HepG2 (cell line): Measurements from ENCODE around the gene SLC25A25. TPM values are rescaled to one million over a fixed set of nuclear protein-coding genes. Genes with fewer than 3 reads are reported as not detected.
"Not testable (repeated sequence)": the region's sequence is repeated elsewhere in the genome, so short reads cannot be mapped to it uniquely, and the experiment has no call there.

ENCODE experiments used
- ATAC-seq: fragments of 200-7000 bp; cut with Tn5 transposase; 3 replicates; pipeline ENCODE4 v1.9.1; 2020; ENCODE audit warnings: mild to moderate bottlenecking, moderate library complexity
- BruUV-seq: library from RNA; stranded (reverse); fragments of 400-500 nt; replicated peaks from 2 replicates; lab custom pipeline; 2021; lab: Mats Ljungman, UMichigan
- CTCF ChIA-PET: fragments of 300-600 bp; formaldehyde crosslinking; extraction: SDS; loops from one replicate; lab custom pipeline; 2021; ENCODE audit warnings: low total read pairs, inconsistent platforms, low intra/inter-chr PET ratio; lab: Yijun Ruan, JAX
- POLR2A ChIA-PET: fragments of 350-600 bp; sonication (Branson Sonifier 250); formaldehyde crosslinking; loops from one replicate; lab custom pipeline; 2020; ENCODE audit warnings: antibody characterized with exemption, inconsistent platforms; lab: Yijun Ruan, JAX
- DNase-seq: peaks from one replicate; pipeline ENCODE4 v3.0.0-alpha.2; 2015; ENCODE audit warnings: low spot score
- FAIRE-seq: peaks from 3 replicates; lab custom pipeline; 2011; peaks lifted over from hg19 to GRCh38; lab: Jason Lieb, UNC
- H2AFZ ChIP-seq: one replicate; pipeline ENCODE4 v1.6.1; 2011; ENCODE audit warnings: low read length, inconsistent platforms
- H3K27ac ChIP-seq: fragments of 300-600 bp; 3 replicates; pipeline ENCODE4 v1.8.0; 2011; ENCODE audit warnings: mixed run types, mild to moderate bottlenecking, mixed read lengths, low read length, inconsistent platforms; ENCODE audit not compliant: insufficient read depth; ENCODE audit errors: extremely low read length
- H3K27me3 ChIP-seq, 2 experiments: fragments of 200-600 bp in 1 of 2; 2 replicates in 1 of 2; 3 replicates in 1 of 2; pipeline versions ENCODE4 v1.6.0 to v1.8.0; 2011; ENCODE audit warnings: low read length in 2 of 2, mild to moderate bottlenecking in 2 of 2, moderate library complexity in 2 of 2, inconsistent platforms in 1 of 2; ENCODE audit not compliant: insufficient read depth in 2 of 2, control insufficient read depth in 1 of 2
- H3K36me3 ChIP-seq, 2 experiments: fragments of 200-600 bp in 1 of 2; replicated peaks in 1 of 2; 2 replicates in 1 of 2; 3 replicates in 1 of 2; pipeline versions ENCODE4 v1.5.1 to v1.8.0; 2011; ENCODE audit warnings: low read length in 2 of 2, inconsistent platforms in 1 of 2; ENCODE audit not compliant: insufficient read depth in 2 of 2, control insufficient read depth in 1 of 2
- H3K4me1 ChIP-seq: 2 replicates; pipeline ENCODE4 v1.5.1; 2012; ENCODE audit warnings: low read length, inconsistent platforms; ENCODE audit not compliant: insufficient read depth
- H3K4me2 ChIP-seq: 2 replicates; pipeline ENCODE4 v1.6.0; 2011; ENCODE audit warnings: low read depth, low read length, inconsistent platforms
- H3K4me3 ChIP-seq, 3 experiments: fragments of 200-600 bp in 1 of 3; sonication (generic), shearing (Covaris generic) in 1 of 3; replicated peaks in 1 of 3; 2 replicates each; pipeline ENCODE4 v1.5.1; 2011 to 2016; ENCODE audit warnings: low read length in 3 of 3, inconsistent platforms in 2 of 3, low read depth in 2 of 3, mild to moderate bottlenecking in 2 of 3, control low read depth in 1 of 3, mixed read lengths in 1 of 3; ENCODE audit not compliant: insufficient read depth in 1 of 3
- H3K79me2 ChIP-seq: one replicate; pipeline ENCODE4 v1.6.1; 2011; ENCODE audit warnings: low read length, inconsistent platforms; ENCODE audit not compliant: insufficient read depth
- H3K9ac ChIP-seq: 2 replicates; pipeline ENCODE4 v1.6.0; 2011; ENCODE audit warnings: mild to moderate bottlenecking, low read depth, low read length, inconsistent platforms; ENCODE audit not compliant: insufficient read depth
- H3K9me3 ChIP-seq: 2 replicates; pipeline ENCODE4 v1.5.1; 2012; ENCODE audit warnings: mild to moderate bottlenecking, low read length
- H4K20me1 ChIP-seq: 2 replicates; pipeline ENCODE4 v1.6.0; 2011; ENCODE audit warnings: inconsistent platforms, mild to moderate bottlenecking, low read length, moderate library complexity; ENCODE audit not compliant: insufficient read depth
- ARID4A ChIP-seq: sonication (generic); formaldehyde crosslinking; IDR thresholded peaks from 2 replicates; pipeline ENCODE4 v1.5.0; 2020; ENCODE audit warnings: mild to moderate bottlenecking, missing genetic modification reagents, borderline replicate concordance
- ATF1 ChIP-seq: IDR thresholded peaks from 2 replicates; pipeline ENCODE4 v1.6.1; 2016; ENCODE audit warnings: mild to moderate bottlenecking, control low read depth
- BHLHE40 ChIP-seq: IDR thresholded peaks from 2 replicates; pipeline ENCODE4 v1.6.1; 2011; ENCODE audit warnings: low read length, improper control_type of control experiment
- ETV5 ChIP-seq: IDR thresholded peaks from 2 replicates; pipeline ENCODE4 v1.6.1; 2018; ENCODE audit warnings: missing biosample characterization, missing genetic modification reagents, inconsistent platforms, borderline replicate concordance
- HMGXB3 ChIP-seq: sonication (generic); formaldehyde crosslinking; IDR thresholded peaks from 2 replicates; pipeline ENCODE4 v1.4.0; 2020; ENCODE audit warnings: missing genetic modification reagents, borderline replicate concordance
- LCORL ChIP-seq, 2 experiments: fragments of 450-650 bp in 1 of 2; sonication (generic) in 1 of 2; formaldehyde crosslinking in 1 of 2; IDR thresholded peaks; 2 replicates each; pipeline versions ENCODE4 v1.5.0 to v1.6.1; 2017 to 2020; ENCODE audit warnings: antibody characterized with exemption in 1 of 2, missing genetic modification reagents in 1 of 2
- POLR2A ChIP-seq, 2 experiments: IDR thresholded peaks; 2 replicates each; pipeline ENCODE4 v1.6.1; 2011; ENCODE audit warnings: low read depth in 2 of 2, low read length in 2 of 2, mild to moderate bottlenecking in 1 of 2, moderate library complexity in 1 of 2; ENCODE audit not compliant: insufficient read depth in 1 of 2
- POLR2G ChIP-seq: fragments of 200-400 bp; formaldehyde crosslinking; IDR thresholded peaks from 2 replicates; pipeline ENCODE4 v1.6.1; 2018; ENCODE audit warnings: mild to moderate bottlenecking, low read depth, low read length, moderate library complexity
- PPARG ChIP-seq: conservative IDR thresholded peaks from 2 replicates; pipeline ENCODE4 v1.6.1; 2016; ENCODE audit warnings: missing biosample characterization, missing genetic modification reagents
- PRDM10 ChIP-seq: sonication (generic); formaldehyde crosslinking; IDR thresholded peaks from 2 replicates; pipeline ENCODE4 v1.4.0; 2020; ENCODE audit warnings: low read depth, missing genetic modification reagents
- ZNF335 ChIP-seq: sonication (generic); formaldehyde crosslinking; IDR thresholded peaks from 2 replicates; pipeline ENCODE4 v1.4.0; 2020; ENCODE audit warnings: missing genetic modification reagents
- WGBS: methylation state at CpG from one replicate; pipeline ENCODE4 v1.1.6; 2017; ENCODE audit warnings: low lambda C conversion rate; 5-methylcytosine and 5-hydroxymethylcytosine counted together
- in situ Hi-C: cut with HindIII; loops from 2 replicates; pipeline ENCODE4 v1.10.0; 2017; ENCODE audit warnings: low pct_unique_long_range_greater_than_20kb; ENCODE audit not compliant: extremely low pct_ligation_motif_present
- intact Hi-C: fragments of 100-400 bp; cut with micrococcal nuclease; formaldehyde crosslinking; loops from one replicate; pipeline ENCODE4 v1.10.0; 2022; ENCODE audit not compliant: unreplicated experiment
- polyA plus RNA-seq, 8 experiments: library from polyadenylated mRNA; depleted of rRNA in 3 of 8; stranded (reverse) in 7 of 8; unstranded in 1 of 8; fragments of >200 nt; fragmentation: Illumina TruSeq in 4 of 8; extraction: Trizol in 4 of 8; gene quantifications; 2 replicates each; pipeline versions ENCODE4 v1.2.1 to v1.2.3, GENCODE V29; 2011 to 2016; ENCODE audit warnings: low read depth in 4 of 8, missing spikeins in 1 of 8, mixed read lengths in 1 of 8; ENCODE audit not compliant: insufficient read depth in 1 of 8
- total RNA-seq, 5 experiments: library from RNA; depleted of rRNA; stranded (reverse); fragments of >200 nt; fragmentation: Illumina TruSeq; extraction: Trizol; gene quantifications; 2 replicates each; pipeline ENCODE4 v1.2.3, GENCODE V29; 2016; ENCODE audit warnings: low read depth in 1 of 5

SLC25A25 gene
- total and polyA plus RNA-seq, 2 of the 13 experiments (the other 11 are each of a cell fraction or from before 2014, with no cell fraction given), result 10.5 to 24.8 TPM

- H3K36me3 ChIP-seq; H2AFZ ChIP-seq; H3K9me3 ChIP-seq; BruUV-seq; H4K20me1 ChIP-seq; in situ Hi-C loops; H3K79me2 ChIP-seq; H3K27me3 ChIP-seq; CTCF ChIA-PET; intact Hi-C loops; TF ChIP-seq LCORL (IDR thresholded peaks at IDR 0.05): not testable (repeated sequence)
- Histone ChIP-seq H3K27ac (peak overlapping the region; percentile 61), H3K4me3 (peak overlapping the region; percentile 36 to 65 (median 42)), H3K9ac (peak overlapping the region; percentile 52), H3K4me1 (peaks cover 48% of the 10 kb centered on the region), H3K4me2 (peak overlapping the region; percentile 95)
- WGBS, result 0% methylated on average over 4 of the region's 8 CpGs
- FAIRE-seq, result peak; percentile 93
- peak; percentile 92 for DNase-seq
- POLR2A ChIA-PET, result interaction anchor here (1.2 to 1.5 kb wide), 3 partner anchors 10 to 27 kb away, joined by 3 to 5 read pairs (median 3); no protein-coding TSS in a partner anchor
- peak; percentile 60 for ATAC-seq
- TF ChIP-seq ETV5 (CRISPR knock-in tag), result 0 out of 2 replicates have a peak, but pooled peaks have one; percentile 38
- TF ChIP-seq ZNF335 (CRISPR knock-in tag), result 0 out of 2 replicates have a peak, but pooled peaks have one; percentile 45
- peak; percentile 39; the same call in 1 of the 2 replicates for TF ChIP-seq ATF1 (CRISPR knock-in tag)
- TF ChIP-seq PRDM10 (CRISPR knock-in tag), result 0 out of 2 replicates have a peak, but pooled peaks have one; percentile 69
- 0 out of 2 replicates have a peak, but pooled peaks have one; percentile 16 for TF ChIP-seq LCORL (CRISPR knock-in tag; IDR thresholded peaks at IDR 0.05)
- TF ChIP-seq BHLHE40, result peak; percentile 58; the same call in 1 of the 2 replicates
- peak; percentile 40; the same call in 1 of the 2 replicates for TF ChIP-seq ARID4A (CRISPR knock-in tag)
- TF ChIP-seq POLR2G, result peak; percentile 80
- TF ChIP-seq PPARG (CRISPR knock-in tag), result 0 out of 2 replicates have a peak, but pooled peaks have one; percentile 10
- peak; percentile 45 to 61; a peak in 1 of 4 replicates for TF ChIP-seq POLR2A (IDR thresholded peaks at IDR 0.05; ENCODE audit: insufficient read depth in 1 of 2, low read depth in 2 of 2, low read length in 2 of 2)
- 0 out of 2 replicates have a peak, but pooled peaks have one; percentile 45 for TF ChIP-seq HMGXB3
Observed at GRCh38 chr9:128132139-128132538, 64.1 kb downstream of the SLC25A25 start.
